ENCODE results near the gene CHAC2.

CHAC2 gene

GRCh38 chr2:53739032-53739431 is 28.6 kb upstream of the CHAC2 start:
- no peak overlapping the region for H3K27ac ChIP-seq (ENCODE audit: low read depth, low read length)
- no peaks in the 10 kb centered on the region for H3K9me2 ChIP-seq (replicated peaks; ENCODE audit: insufficient read depth, low read length)
- no peaks in the 10 kb centered on the region for H3K36me3 ChIP-seq (ENCODE audit: low read length)
- H3K9ac ChIP-seq (ENCODE audit: low read length) = no peak overlapping the region
- H3K27me3 ChIP-seq (ENCODE audit: low read length) = no peaks in the 10 kb centered on the region
- no peak overlapping the region for H3K4me3 ChIP-seq (ENCODE audit: insufficient read depth, low read length, poor library complexity, severe bottlenecking)
- no peaks in the 10 kb centered on the region for H3F3A ChIP-seq (ENCODE audit: insufficient read depth)
- no peaks in the 10 kb centered on the region for H3K9me3 ChIP-seq (ENCODE audit: insufficient read depth, low read length)
- H2AFZ ChIP-seq (ENCODE audit: low read depth, low read length, severe bottlenecking) = no peak overlapping the region
- no peak for TF ChIP-seq CTCF (IDR thresholded peaks at IDR 0.05; ENCODE audit: insufficient read depth, low read length, poor library complexity, severe bottlenecking)
- no peak for TF ChIP-seq EZH2phosphoT487 (conservative IDR thresholded peaks at IDR 0.05; ENCODE audit: low read length)
- H4K20me1 ChIP-seq (ENCODE audit: low read depth, low read length) = no peaks in the 10 kb centered on the region
- H3K4me2 ChIP-seq (ENCODE audit: low read depth, low read length, poor library complexity, severe bottlenecking) = no peak overlapping the region
- H3K79me2 ChIP-seq (ENCODE audit: insufficient read depth, low read length) = no peaks in the 10 kb centered on the region

- 0 out of 2 replicates have a peak, but pooled peaks cover 7% of the 10 kb centered on the region for H3F3A ChIP-seq (ENCODE audit: insufficient read depth)
- H2AFZ ChIP-seq (ENCODE audit: low read depth, low read length, severe bottlenecking) = no peak overlapping the region
- no peaks in the 10 kb centered on the region for H3K27me3 ChIP-seq (ENCODE audit: low read length)
- no peak overlapping the region for H3K9ac ChIP-seq (ENCODE audit: low read length)
- no peak overlapping the region for H3K27ac ChIP-seq (ENCODE audit: low read depth, low read length)
- H4K20me1 ChIP-seq (ENCODE audit: low read depth, low read length) = no peaks in the 10 kb centered on the region
- no peak for TF ChIP-seq CTCF (IDR thresholded peaks at IDR 0.05; ENCODE audit: insufficient read depth, low read length, poor library complexity, severe bottlenecking)
- no peak for TF ChIP-seq EZH2phosphoT487 (conservative IDR thresholded peaks at IDR 0.05; ENCODE audit: low read length)
- H3K9me2 ChIP-seq (replicated peaks; ENCODE audit: insufficient read depth, low read length) = no peaks in the 10 kb centered on the region
- no peak overlapping the region for H3K4me3 ChIP-seq (ENCODE audit: insufficient read depth, low read length, poor library complexity, severe bottlenecking)
- H3K36me3 ChIP-seq (ENCODE audit: low read length) = no peaks in the 10 kb centered on the region
- H3K79me2 ChIP-seq (ENCODE audit: insufficient read depth, low read length) = no peaks in the 10 kb centered on the region
- H3K9me3 ChIP-seq (ENCODE audit: insufficient read depth, low read length) = no peaks in the 10 kb centered on the region
- H3K4me2 ChIP-seq (ENCODE audit: low read depth, low read length, poor library complexity, severe bottlenecking) = no peak overlapping the region
Observed at GRCh38 chr2:53740170-53740569, 27.4 kb upstream of the CHAC2 start.

- Histone ChIP-seq H4K20me1 (ENCODE audit: low read depth, low read length) (no peaks in the 10 kb centered on the region), H3K27ac (ENCODE audit: low read depth, low read length) (no peak overlapping the region), H3K9me2 (replicated peaks; ENCODE audit: insufficient read depth, low read length) (no peaks in the 10 kb centered on the region), H3K27me3 (ENCODE audit: low read length) (no peaks in the 10 kb centered on the region), H3F3A (ENCODE audit: insufficient read depth) (0 out of 2 replicates have a peak, but pooled peaks cover 7% of the 10 kb centered on the region), H3K36me3 (ENCODE audit: low read length) (no peaks in the 10 kb centered on the region), H3K79me2 (ENCODE audit: insufficient read depth, low read length) (no peaks in the 10 kb centered on the region), H3K9me3 (ENCODE audit: insufficient read depth, low read length) (no peaks in the 10 kb centered on the region), H2AFZ (ENCODE audit: low read depth, low read length, severe bottlenecking) (no peak overlapping the region), H3K4me2 (ENCODE audit: low read depth, low read length, poor library complexity, severe bottlenecking) (no peak overlapping the region), H3K4me3 (ENCODE audit: insufficient read depth, low read length, poor library complexity, severe bottlenecking) (no peak overlapping the region), H3K9ac (ENCODE audit: low read length) (no peak overlapping the region)
- no peak for TF ChIP-seq CTCF (IDR thresholded peaks at IDR 0.05; ENCODE audit: insufficient read depth, low read length, poor library complexity, severe bottlenecking)
- TF ChIP-seq EZH2phosphoT487 (conservative IDR thresholded peaks at IDR 0.05; ENCODE audit: low read length) = no peak
Observed at GRCh38 chr2:53744395-53745065, 23.1 kb upstream of the CHAC2 start.
